Central memory CD8-positive, alpha-beta T cell (primary cell): Measurements from ENCODE around the gene GART.
"Not testable (repeated sequence)": the region's sequence is repeated elsewhere in the genome, so short reads cannot be mapped to it uniquely, and the experiment has no call there.

Experiments
- ATAC-seq: fragments of 150-1000 bp; cut with Tn5 transposase; replicated peaks from 2 replicates; pipeline ENCODE4 v1.10.0; 2022; ENCODE audit warnings: mild to moderate bottlenecking, moderate FRiP score, moderate number of reproducible peaks; ENCODE audit not compliant: poor library complexity, severe bottlenecking; ENCODE audit errors: extremely low read depth
- DNase-seq, 2 donors: peaks; one replicate each; pipeline ENCODE4 v3.0.0; 2021; ENCODE audit warnings: low spot score in 2 of 2
- H3K27ac Mint-ChIP-seq: one replicate; pipeline ENCODE4 v1.8.0; 2022; ENCODE audit warnings: low read depth, mild to moderate bottlenecking, moderate library complexity, mixed read lengths
- H3K27me3 Mint-ChIP-seq: one replicate; pipeline ENCODE4 v1.8.0; 2022; ENCODE audit warnings: mixed read lengths
- H3K36me3 Mint-ChIP-seq: one replicate; pipeline ENCODE4 v1.8.0; 2022; ENCODE audit warnings: mild to moderate bottlenecking, moderate library complexity, mixed read lengths; ENCODE audit not compliant: insufficient read depth
- H3K4me1 Mint-ChIP-seq: one replicate; pipeline ENCODE4 v1.8.0; 2022; ENCODE audit warnings: mixed read lengths
- H3K4me3 Mint-ChIP-seq: one replicate; pipeline ENCODE4 v1.8.0; 2022; ENCODE audit warnings: mild to moderate bottlenecking, moderate library complexity, mixed read lengths
- H3K9me3 Mint-ChIP-seq: one replicate; pipeline ENCODE4 v1.8.0; 2022; ENCODE audit warnings: mixed read lengths

Gene GART

DNA sequence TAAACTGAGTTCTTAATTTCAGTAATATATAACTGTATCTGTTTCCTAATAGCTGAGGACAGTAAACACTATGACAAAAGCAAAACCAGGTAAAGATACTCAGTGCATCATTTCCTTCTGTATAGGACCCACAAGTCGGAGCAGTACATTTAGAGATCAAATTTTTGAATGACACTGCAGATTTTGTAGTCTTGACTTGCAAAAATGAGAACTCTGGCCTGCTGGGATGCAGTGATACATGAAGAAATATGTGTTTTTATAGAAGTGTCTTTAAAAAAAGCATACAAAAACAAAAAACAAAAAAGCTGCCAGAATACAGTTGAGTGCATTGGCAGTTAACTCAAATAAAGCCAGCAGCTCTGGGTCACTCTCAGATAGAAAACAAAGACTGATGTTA is 19.0 kb downstream of the GART start:
- peaks cover 54% of the 10 kb centered on the region for H3K36me3 Mint-ChIP-seq
- no peaks in the 10 kb centered on the region for H3K27me3 Mint-ChIP-seq
- H3K27ac Mint-ChIP-seq, result no peak overlapping the region
- no peak for DNase-seq
- no peak overlapping the region for H3K4me3 Mint-ChIP-seq
- no peaks in the 10 kb centered on the region for H3K4me1 Mint-ChIP-seq
- ATAC-seq, result no peak
- no peaks in the 10 kb centered on the region for H3K9me3 Mint-ChIP-seq

DNA sequence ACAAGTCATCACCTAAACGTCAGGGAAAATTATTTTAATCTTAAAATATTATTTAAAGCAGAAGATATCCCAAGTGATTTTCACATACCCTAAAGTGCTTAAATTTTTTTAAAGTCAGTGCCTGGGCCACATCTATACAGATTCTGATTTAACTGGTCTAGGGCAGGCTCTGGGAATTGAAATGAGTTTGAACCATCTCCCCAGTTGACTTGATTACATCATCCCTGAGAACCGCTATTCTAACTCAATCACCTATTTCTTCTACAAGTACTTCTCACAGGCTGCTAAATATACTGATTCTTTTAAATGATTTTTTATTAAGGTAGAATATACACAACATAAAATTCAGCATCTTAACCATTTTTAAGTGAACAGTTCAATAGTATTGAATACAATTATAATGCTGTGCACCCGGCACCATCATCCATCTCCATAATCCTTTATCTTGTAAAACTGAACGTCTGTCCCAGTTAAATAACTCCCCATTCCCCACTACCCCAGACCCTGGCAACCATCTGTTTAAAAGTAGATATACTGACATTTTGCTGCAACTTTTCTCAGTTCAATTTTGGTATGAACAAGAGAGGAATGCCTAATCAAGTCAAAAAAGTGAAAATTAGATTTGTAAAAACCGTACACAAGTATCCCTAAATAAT is 19.5 kb downstream of the GART start:
- H3K27me3 Mint-ChIP-seq, result no peaks in the 10 kb centered on the region
- ATAC-seq (no peak), DNase-seq (no peak)
- peaks cover 56% of the 10 kb centered on the region for H3K36me3 Mint-ChIP-seq
- no peak overlapping the region for H3K27ac Mint-ChIP-seq
- no peak overlapping the region for H3K4me3 Mint-ChIP-seq
- no peaks in the 10 kb centered on the region for H3K9me3 Mint-ChIP-seq
- H3K4me1 Mint-ChIP-seq, result no peaks in the 10 kb centered on the region

DNA sequence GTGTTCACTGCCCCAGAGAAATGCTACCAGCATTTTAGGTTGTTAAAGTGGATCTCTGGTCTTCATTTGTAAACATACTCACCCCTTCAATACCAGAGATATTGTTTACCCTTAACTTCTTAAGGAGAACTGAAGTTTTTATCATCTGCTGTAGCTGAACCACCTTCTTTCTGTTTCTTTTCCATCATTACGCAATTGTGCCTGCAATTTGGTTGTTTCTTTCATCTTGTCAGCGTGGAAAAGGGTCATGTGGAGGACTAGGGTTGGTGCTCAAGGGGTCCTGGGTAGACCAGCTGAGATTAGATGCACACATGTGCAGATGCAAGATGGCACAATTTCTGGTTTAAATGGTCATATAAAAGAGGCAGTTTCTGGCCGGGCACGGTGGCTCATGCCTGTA is 23.0 kb downstream of the GART start:
- Mint-ChIP-seq H3K4me3 (no peak overlapping the region), H3K9me3 (no peaks in the 10 kb centered on the region), H3K4me1 (no peaks in the 10 kb centered on the region), H3K27me3 (no peaks in the 10 kb centered on the region), H3K27ac (no peak overlapping the region), H3K36me3 (peaks cover 58% of the 10 kb centered on the region)
- DNase-seq (no peak), ATAC-seq (no peak)

DNA sequence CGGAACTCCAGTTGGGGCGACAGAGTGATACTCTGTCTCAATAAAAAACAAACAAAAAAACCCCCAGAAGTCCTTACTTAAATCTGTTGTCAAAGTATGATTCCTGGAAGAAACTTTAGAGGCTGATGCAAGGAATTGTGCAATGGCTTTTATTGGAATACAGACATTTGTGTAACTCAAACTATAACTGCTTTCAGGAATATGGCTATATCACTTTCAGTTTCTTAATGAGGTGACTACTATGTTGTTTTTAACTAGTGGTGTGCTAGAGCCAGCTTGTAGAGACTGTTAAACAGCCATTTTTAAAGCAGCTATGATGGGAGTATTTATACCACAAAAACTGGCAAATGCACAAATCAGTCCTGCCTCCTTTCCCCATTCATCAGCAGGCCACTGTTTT is 27.7 kb downstream of the GART start:
- Mint-ChIP-seq H3K9me3 (no peaks in the 10 kb centered on the region), H3K4me3 (no peak overlapping the region), H3K36me3 (peaks cover 69% of the 10 kb centered on the region), H3K27ac (no peak overlapping the region), H3K4me1 (no peaks in the 10 kb centered on the region), H3K27me3 (no peaks in the 10 kb centered on the region)
- ATAC-seq (no peak), DNase-seq (no peak)

DNA sequence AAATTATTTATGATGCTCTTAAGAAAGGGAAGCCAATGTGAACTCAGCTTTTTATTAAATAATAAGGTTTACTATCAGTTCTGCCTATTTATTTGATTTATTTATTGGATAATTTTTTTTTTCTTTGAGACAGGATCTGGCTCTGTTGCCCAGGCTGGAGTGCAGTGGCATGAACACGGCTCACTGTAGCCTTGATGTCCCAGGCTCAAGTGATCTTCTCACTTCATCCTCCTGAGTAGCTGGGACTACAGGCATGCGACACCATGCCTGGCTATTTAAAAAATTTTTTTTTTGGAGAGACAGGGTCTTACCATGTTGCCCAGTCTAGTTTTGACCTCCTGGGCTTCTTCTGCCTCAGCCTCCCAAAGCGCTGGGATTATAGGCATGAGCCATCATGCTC is 29.4 kb downstream of the GART start:
- no peak for ATAC-seq
- no peaks in the 10 kb centered on the region for H3K27me3 Mint-ChIP-seq
- no peaks in the 10 kb centered on the region for H3K9me3 Mint-ChIP-seq
- no peak for DNase-seq
- no peak overlapping the region for H3K27ac Mint-ChIP-seq
- peaks cover 61% of the 10 kb centered on the region for H3K36me3 Mint-ChIP-seq
- H3K4me1 Mint-ChIP-seq, result no peaks in the 10 kb centered on the region
- no peak overlapping the region for H3K4me3 Mint-ChIP-seq

DNA sequence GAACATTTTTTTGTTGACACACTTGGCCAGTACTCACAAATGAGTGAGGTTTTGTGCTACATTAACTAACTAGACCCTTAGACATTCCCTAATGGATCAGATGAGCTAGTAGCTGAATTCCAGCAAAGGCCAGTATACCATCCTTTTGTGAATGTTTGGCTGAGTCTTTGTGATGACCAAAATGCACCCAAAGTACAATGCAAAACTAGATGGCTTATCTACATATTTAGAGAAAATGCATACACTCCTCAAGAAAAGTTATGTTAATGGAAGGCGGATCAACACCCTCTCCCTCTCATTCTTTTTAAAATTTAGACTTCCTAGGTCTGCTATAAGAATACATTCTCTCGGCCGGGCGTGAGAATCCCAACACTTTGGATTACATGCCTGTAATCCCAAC is 30.3 kb downstream of the GART start:
- no peaks in the 10 kb centered on the region for H3K4me1 Mint-ChIP-seq
- no peak overlapping the region for H3K27ac Mint-ChIP-seq
- peaks cover 6% of the 10 kb centered on the region for H3K9me3 Mint-ChIP-seq
- H3K27me3 Mint-ChIP-seq, result no peaks in the 10 kb centered on the region
- no peak overlapping the region for H3K4me3 Mint-ChIP-seq
- ATAC-seq, result no peak
- peaks cover 55% of the 10 kb centered on the region for H3K36me3 Mint-ChIP-seq
- no peak for DNase-seq

DNA sequence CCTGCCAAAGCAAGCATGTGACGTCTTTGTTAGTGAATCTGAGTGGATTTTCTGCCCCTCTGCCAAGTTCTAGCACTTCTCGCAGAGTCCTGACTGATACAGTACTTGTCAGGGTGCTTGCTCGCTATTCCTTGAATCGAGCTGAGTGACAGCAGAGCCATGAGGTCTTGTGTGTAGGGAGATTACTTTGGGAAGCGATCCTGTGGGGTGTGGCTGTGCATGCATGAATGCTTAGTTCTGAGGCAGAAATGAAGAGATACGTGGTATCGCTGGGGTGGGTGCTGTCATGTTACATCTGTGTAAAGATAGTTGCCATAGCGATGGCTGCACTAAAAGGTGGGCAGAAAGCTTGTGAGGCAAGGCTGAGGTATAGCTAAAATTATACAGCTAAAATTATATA is 31.1 kb downstream of the GART start:
- no peak for DNase-seq
- H3K4me1 Mint-ChIP-seq, result no peaks in the 10 kb centered on the region
- no peak overlapping the region for H3K27ac Mint-ChIP-seq
- H3K9me3 Mint-ChIP-seq, result peaks cover 6% of the 10 kb centered on the region
- peaks cover 48% of the 10 kb centered on the region for H3K36me3 Mint-ChIP-seq
- no peak overlapping the region for H3K4me3 Mint-ChIP-seq
- no peak for ATAC-seq
- H3K27me3 Mint-ChIP-seq, result no peaks in the 10 kb centered on the region

DNA sequence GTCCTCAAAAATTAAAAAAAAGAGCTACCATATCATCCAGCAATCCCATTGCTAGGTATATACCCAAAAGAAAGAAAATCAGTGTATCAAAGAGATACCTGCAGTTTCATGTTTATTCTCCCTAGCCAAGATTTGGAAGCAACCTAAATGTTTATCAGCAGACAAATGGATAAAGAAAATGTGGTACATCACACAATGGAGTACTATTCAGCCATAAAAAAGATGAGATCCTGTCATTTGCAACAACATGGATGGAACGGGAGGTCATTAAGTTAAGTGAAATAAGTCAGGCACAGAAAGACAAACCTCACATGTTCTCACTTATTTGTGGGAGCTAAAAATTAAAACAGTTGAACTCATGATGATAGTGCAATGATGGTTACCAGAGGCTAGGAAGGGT is 34.9 kb downstream of the GART start:
- H3K36me3 Mint-ChIP-seq, result peaks cover 37% of the 10 kb centered on the region
- not testable (repeated sequence) for DNase-seq, H3K4me3 Mint-ChIP-seq, H3K27ac Mint-ChIP-seq, H3K4me1 Mint-ChIP-seq, H3K9me3 Mint-ChIP-seq, ATAC-seq, H3K27me3 Mint-ChIP-seq

DNA sequence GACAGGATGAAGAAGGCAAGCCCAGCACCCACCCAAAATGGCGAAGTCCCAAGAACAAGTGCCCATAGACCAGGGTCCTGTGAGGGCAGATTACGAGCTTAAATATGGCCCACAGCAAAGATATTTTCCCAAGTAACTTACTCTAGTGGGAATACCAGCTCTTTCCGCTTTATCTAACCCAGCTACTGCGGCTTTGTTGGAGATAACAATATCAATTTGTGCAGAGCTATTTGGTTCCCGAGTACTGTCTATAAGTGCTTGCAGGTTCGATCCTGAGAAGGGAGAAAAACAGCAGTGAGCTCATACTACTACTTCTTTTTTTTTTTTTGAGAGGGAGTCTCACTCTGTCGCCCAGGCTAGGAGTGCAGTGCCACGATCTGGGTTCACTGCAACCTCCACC is 36.1 kb downstream of the GART start:
- no peak for ATAC-seq
- no peak overlapping the region for H3K4me3 Mint-ChIP-seq
- H3K36me3 Mint-ChIP-seq, result peaks cover 30% of the 10 kb centered on the region
- H3K27me3 Mint-ChIP-seq, result no peaks in the 10 kb centered on the region
- no peak overlapping the region for H3K27ac Mint-ChIP-seq
- H3K9me3 Mint-ChIP-seq, result peaks cover 6% of the 10 kb centered on the region
- DNase-seq, result no peak
- H3K4me1 Mint-ChIP-seq, result no peaks in the 10 kb centered on the region

DNA sequence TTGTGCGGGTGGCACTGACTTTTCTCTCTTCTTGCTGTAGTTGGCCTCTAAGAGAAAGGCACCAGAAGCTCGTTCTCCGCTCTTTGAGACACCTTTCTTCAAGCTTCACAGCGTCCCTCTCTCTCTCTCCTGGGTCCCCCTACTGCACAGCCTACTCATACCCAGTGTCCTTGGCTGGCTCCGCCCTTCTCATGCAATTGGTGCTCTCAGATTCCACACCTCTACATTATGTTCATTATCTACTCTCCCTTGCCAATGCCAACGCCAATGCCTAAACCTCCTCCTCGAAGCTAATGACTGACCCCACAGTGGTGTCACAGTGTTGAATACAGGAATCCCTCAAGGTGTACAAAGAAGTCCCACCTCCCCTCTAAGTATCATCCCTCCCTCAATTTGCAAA is 45.6 kb downstream of the GART start:
- Mint-ChIP-seq H3K4me1 (peaks cover 6% of the 10 kb centered on the region), H3K27ac (no peak overlapping the region), H3K36me3 (peaks cover 2% of the 10 kb centered on the region), H3K9me3 (no peaks in the 10 kb centered on the region), H3K4me3 (no peak overlapping the region), H3K27me3 (peaks cover 9% of the 10 kb centered on the region)
- DNase-seq (no peak), ATAC-seq (no peak)

DNA sequence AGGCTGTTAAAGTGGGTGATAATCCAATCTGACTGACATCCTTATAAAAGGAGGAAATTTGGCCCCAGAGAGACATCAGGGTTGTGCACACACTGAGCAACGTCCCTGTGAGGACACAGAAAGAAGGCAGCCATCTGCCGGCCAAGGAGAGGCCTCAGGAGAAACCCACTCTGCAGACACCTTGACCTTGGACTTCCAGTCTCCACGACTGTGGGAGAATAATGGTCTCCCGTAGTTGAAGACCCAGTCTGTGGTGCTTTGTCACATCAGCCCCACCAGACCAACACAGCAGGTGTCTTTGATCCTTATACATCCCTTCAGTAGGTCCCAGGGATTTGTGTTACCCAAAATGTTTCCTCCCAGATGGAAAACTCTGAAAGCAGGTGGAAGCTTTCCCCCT is 46.2 kb downstream of the GART start:
- ATAC-seq, result no peak
- peaks cover 9% of the 10 kb centered on the region for H3K27me3 Mint-ChIP-seq
- DNase-seq, result no peak
- peaks cover 7% of the 10 kb centered on the region for H3K36me3 Mint-ChIP-seq
- H3K27ac Mint-ChIP-seq, result no peak overlapping the region
- H3K4me3 Mint-ChIP-seq, result no peak overlapping the region
- H3K9me3 Mint-ChIP-seq, result no peaks in the 10 kb centered on the region
- H3K4me1 Mint-ChIP-seq, result peaks cover 10% of the 10 kb centered on the region

DNA sequence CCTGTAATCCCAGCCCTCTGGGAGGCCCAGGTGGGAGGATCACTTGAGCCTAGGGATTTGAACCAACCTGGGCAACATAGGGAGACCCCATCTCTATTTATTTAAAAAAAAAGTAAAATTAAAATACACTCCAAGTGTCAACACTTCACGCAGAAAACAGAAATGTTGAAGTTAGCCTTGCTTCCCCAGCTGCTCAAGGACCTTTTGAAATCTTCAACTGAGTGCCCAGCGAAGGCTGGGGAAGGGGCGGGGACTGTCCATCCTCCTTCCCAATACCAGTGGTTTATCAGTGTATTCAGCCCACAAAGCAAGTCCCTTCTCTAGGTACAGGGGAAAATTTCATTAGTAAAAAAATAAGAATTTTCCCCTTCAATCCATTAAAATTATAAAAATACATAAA is 48.2 kb downstream of the GART start:
- H3K4me1 Mint-ChIP-seq, result peaks cover 11% of the 10 kb centered on the region
- no peaks in the 10 kb centered on the region for H3K9me3 Mint-ChIP-seq
- DNase-seq (no peak), ATAC-seq (no peak)
- no peak overlapping the region for H3K4me3 Mint-ChIP-seq
- H3K27ac Mint-ChIP-seq, result no peak overlapping the region
- H3K36me3 Mint-ChIP-seq, result peaks cover 8% of the 10 kb centered on the region
- H3K27me3 Mint-ChIP-seq, result peaks cover 9% of the 10 kb centered on the region

DNA sequence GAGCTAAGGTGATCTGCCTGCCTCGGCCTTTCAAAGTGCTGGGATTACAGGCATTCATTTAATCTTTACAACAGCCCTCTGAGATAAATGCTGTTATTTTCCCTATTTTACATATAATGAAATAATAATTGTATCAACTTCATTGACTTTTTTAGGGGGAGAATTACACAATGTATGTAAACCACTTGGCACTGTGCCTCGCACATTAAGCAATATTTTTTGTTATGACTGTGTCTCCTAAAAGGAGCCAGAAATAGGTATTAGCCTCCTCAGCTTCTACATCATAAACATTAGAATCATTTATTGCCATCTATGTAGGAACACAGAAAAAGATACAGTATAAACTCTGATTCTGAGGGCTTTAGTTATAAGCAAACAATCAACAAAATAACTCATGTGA is 49.3 kb downstream of the GART start:
- Mint-ChIP-seq H3K4me3 (peak overlapping the region; percentile 74), H3K4me1 (peaks cover 11% of the 10 kb centered on the region), H3K27ac (no peak overlapping the region), H3K9me3 (no peaks in the 10 kb centered on the region), H3K36me3 (peaks cover 8% of the 10 kb centered on the region), H3K27me3 (peaks cover 9% of the 10 kb centered on the region)
- ATAC-seq (no peak), DNase-seq (no peak)
